Measurements from ENCODE around the gene LGALS7B. TPM values are rescaled to one million over a fixed set of nuclear protein-coding genes. Genes with fewer than 3 reads are reported as not detected.
"Not testable (repeated sequence)": the region's sequence is repeated elsewhere in the genome, so short reads cannot be mapped to it uniquely, and the experiment has no call there.

The LGALS7B gene
- total RNA-seq, 1 donor from 2014 or later, result not detected

DNA sequence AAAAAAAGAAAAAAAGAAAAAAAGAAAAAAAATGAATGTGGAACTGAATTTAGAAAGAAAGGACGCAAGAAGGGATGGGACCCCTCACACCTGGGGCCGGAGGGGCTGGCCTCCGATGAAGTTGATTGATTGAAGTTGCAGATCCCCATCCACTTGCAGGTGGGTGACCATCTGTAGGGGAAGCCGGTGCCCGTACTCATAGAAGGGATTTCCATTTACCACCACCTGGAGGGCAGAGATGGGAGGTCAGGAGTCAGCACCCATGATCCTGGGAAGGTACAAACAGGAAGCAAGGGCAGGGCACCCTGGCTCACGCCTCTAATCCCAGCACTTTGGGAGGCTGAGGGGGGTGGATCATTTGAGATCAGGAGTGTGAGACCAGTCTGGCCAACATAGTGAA, 17.4 kb downstream of the LGALS7B start:
- Histone ChIP-seq H3K36me3 (ENCODE audit: insufficient read depth, low read length) (no peaks in the 10 kb centered on the region), H3K9ac (ENCODE audit: low read length) (no peak overlapping the region), H3K27ac (ENCODE audit: low read depth, low read length) (no peak overlapping the region), H3K27me3 (ENCODE audit: insufficient read depth, low read length) (no peaks in the 10 kb centered on the region), H3K4me1 (ENCODE audit: insufficient read depth, low read length) (no peaks in the 10 kb centered on the region), H3K79me2 (ENCODE audit: insufficient read depth, low read length) (no peaks in the 10 kb centered on the region), H3K9me3 (ENCODE audit: insufficient read depth, low read depth, low read length) (no peaks in the 10 kb centered on the region), H3K4me2 (ENCODE audit: low read length) (no peak overlapping the region), H4K20me1 (ENCODE audit: insufficient read depth, low read length) (no peaks in the 10 kb centered on the region), H2AFZ (ENCODE audit: low read depth, low read length) (no peak overlapping the region), H3K4me3 (ENCODE audit: insufficient read depth, low read depth, low read length) (no peak overlapping the region)
- FAIRE-seq (no peak), DNase-seq (ENCODE audit: low read depth) (no peak)
- TF ChIP-seq, protein P1, sequence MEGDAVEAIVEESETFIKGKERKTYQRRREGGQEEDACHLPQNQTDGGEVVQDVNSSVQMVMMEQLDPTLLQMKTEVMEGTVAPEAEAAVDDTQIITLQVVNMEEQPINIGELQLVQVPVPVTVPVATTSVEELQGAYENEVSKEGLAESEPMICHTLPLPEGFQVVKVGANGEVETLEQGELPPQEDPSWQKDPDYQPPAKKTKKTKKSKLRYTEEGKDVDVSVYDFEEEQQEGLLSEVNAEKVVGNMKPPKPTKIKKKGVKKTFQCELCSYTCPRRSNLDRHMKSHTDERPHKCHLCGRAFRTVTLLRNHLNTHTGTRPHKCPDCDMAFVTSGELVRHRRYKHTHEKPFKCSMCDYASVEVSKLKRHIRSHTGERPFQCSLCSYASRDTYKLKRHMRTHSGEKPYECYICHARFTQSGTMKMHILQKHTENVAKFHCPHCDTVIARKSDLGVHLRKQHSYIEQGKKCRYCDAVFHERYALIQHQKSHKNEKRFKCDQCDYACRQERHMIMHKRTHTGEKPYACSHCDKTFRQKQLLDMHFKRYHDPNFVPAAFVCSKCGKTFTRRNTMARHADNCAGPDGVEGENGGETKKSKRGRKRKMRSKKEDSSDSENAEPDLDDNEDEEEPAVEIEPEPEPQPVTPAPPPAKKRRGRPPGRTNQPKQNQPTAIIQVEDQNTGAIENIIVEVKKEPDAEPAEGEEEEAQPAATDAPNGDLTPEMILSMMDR (IDR thresholded peaks at IDR 0.05; ENCODE audit: insufficient read depth, low read depth, low read length), result no peak
- TF ChIP-seq EZH2 (IDR thresholded peaks at IDR 0.05; ENCODE audit: insufficient read depth, low read length), result no peak
- Mint-ChIP-seq H3K36me3 (ENCODE audit: low read depth, unreplicated experiment) (peaks cover 3% of the 10 kb centered on the region), H3K4me1 (ENCODE audit: low read depth, unreplicated experiment) (no peaks in the 10 kb centered on the region), H3K27ac (ENCODE audit: unreplicated experiment) (no peak overlapping the region), H3K4me3 (ENCODE audit: unreplicated experiment) (no peak overlapping the region), H3K9me3 (ENCODE audit: unreplicated experiment) (peaks cover 2% of the 10 kb centered on the region), H3K27me3 (ENCODE audit: low read depth, unreplicated experiment) (peaks cover 2% of the 10 kb centered on the region)

DNA sequence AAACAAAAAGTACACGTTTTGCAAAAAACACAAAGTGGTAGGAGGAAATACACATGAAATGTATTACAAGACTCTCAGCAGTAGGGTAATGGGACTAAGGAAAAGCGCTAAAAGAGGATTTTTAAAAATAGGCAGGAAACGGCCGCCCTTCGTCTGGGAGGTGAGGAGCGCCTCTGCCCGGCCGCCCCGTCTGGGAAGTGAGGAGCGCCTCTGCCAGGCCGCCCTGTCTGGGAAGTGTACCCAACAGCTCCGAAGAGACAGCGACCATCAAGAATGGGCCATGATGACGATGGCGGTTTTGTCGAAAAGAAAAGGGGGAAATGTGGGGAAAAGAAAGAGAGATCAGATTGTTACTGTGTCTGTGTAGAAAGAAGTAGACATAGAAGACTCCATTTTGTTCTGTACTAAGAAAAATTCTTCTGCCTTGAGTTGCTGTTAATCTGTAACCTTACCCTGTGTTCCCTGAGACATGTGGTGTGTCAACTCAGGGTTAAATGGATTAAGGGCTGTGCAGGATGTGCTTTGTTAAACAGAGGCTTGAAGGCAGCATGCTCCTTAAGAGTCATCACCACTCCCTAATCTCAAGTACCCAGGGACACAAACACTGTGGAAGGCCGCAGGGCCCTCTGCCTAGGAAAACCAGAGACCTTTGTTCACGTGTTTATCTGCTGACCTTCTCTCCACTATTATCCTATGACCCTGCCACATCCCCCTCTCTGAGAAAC, 18.5 kb downstream of the LGALS7B start:
- H3K9me3 Mint-ChIP-seq (ENCODE audit: unreplicated experiment); H3K9ac ChIP-seq (ENCODE audit: low read length); DNase-seq (ENCODE audit: low read depth); H3K36me3 ChIP-seq (ENCODE audit: insufficient read depth, low read length); H3K27me3 ChIP-seq (ENCODE audit: insufficient read depth, low read length); H3K36me3 Mint-ChIP-seq (ENCODE audit: low read depth, unreplicated experiment); H3K4me1 Mint-ChIP-seq (ENCODE audit: low read depth, unreplicated experiment); FAIRE-seq; H4K20me1 ChIP-seq (ENCODE audit: insufficient read depth, low read length); H3K27ac ChIP-seq (ENCODE audit: low read depth, low read length); H3K79me2 ChIP-seq (ENCODE audit: insufficient read depth, low read length); H3K4me2 ChIP-seq (ENCODE audit: low read length); H3K4me1 ChIP-seq (ENCODE audit: insufficient read depth, low read length); H2AFZ ChIP-seq (ENCODE audit: low read depth, low read length); H3K4me3 Mint-ChIP-seq (ENCODE audit: unreplicated experiment); H3K4me3 ChIP-seq (ENCODE audit: insufficient read depth, low read depth, low read length); H3K9me3 ChIP-seq (ENCODE audit: insufficient read depth, low read depth, low read length); H3K27me3 Mint-ChIP-seq (ENCODE audit: low read depth, unreplicated experiment): not testable (repeated sequence)
- peak overlapping the region; percentile 0 for H3K27ac Mint-ChIP-seq (ENCODE audit: unreplicated experiment)

DNA sequence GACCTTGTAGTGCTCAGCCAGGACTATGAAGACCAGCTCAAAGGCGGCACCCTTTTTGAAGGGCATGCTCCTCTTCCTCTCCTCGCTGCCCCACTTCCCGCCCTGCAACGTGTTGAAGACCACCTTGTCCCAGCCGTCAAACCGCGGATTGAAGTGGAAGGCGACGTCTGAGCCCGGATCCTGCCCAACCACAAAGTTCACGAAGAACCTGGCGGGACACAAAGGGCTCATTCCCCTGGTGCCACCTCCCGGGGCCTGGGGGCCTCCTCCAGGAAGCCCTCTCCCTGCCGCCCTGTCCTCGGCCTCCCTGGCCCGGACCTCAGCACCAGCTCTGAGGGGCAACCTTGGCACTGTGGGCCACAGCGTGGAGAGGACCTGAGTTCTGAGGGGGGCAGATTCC, 19.7 kb downstream of the LGALS7B start:
- peaks cover 2% of the 10 kb centered on the region for H3K27me3 Mint-ChIP-seq (ENCODE audit: low read depth, unreplicated experiment)
- H3K4me1 Mint-ChIP-seq (ENCODE audit: low read depth, unreplicated experiment), result no peaks in the 10 kb centered on the region
- H3K27ac Mint-ChIP-seq (ENCODE audit: unreplicated experiment), result no peak overlapping the region
- Histone ChIP-seq H2AFZ (ENCODE audit: low read depth, low read length) (no peak overlapping the region), H3K4me1 (ENCODE audit: insufficient read depth, low read length) (no peaks in the 10 kb centered on the region), H3K4me2 (ENCODE audit: low read length) (no peak overlapping the region), H3K4me3 (ENCODE audit: insufficient read depth, low read depth, low read length) (no peak overlapping the region), H3K9ac (ENCODE audit: low read length) (no peak overlapping the region), H3K27me3 (ENCODE audit: insufficient read depth, low read length) (no peaks in the 10 kb centered on the region), H3K36me3 (ENCODE audit: insufficient read depth, low read length) (no peaks in the 10 kb centered on the region), H3K79me2 (ENCODE audit: insufficient read depth, low read length) (no peaks in the 10 kb centered on the region), H3K9me3 (ENCODE audit: insufficient read depth, low read depth, low read length) (no peaks in the 10 kb centered on the region), H4K20me1 (ENCODE audit: insufficient read depth, low read length) (no peaks in the 10 kb centered on the region), H3K27ac (ENCODE audit: low read depth, low read length) (no peak overlapping the region)
- DNase-seq (ENCODE audit: low read depth) (no peak), FAIRE-seq (no peak)
- TF ChIP-seq EZH2 (IDR thresholded peaks at IDR 0.05; ENCODE audit: insufficient read depth, low read length), result no peak
- TF ChIP-seq, protein P1 (IDR thresholded peaks at IDR 0.05; ENCODE audit: insufficient read depth, low read depth, low read length), result no peak
- H3K36me3 Mint-ChIP-seq (ENCODE audit: low read depth, unreplicated experiment), result peaks cover 3% of the 10 kb centered on the region
- H3K4me3 Mint-ChIP-seq (ENCODE audit: unreplicated experiment), result no peak overlapping the region
- H3K9me3 Mint-ChIP-seq (ENCODE audit: unreplicated experiment), result peaks cover 2% of the 10 kb centered on the region
